Activated T-helper 9 cell treated with anti-CD3 and anti-CD28 coated beads, Interleukin-2, amount 50 U/mL, for 16 hours (primary cell): Measurements from ENCODE around the gene MGAT4D.
"Not testable (repeated sequence)": the region's sequence is repeated elsewhere in the genome, so short reads cannot be mapped to it uniquely, and the experiment has no call there.

ENCODE experiments used
- DNase-seq: peaks from one replicate; pipeline ENCODE4 v3.0.0-alpha.2; 2020; ENCODE audit warnings: low read depth

MGAT4D gene

GRCh38 chr4:140497747-140498636 lies at the start of gene MGAT4D:
Gene MGAT4D (minus strand): TSS chr4:140498293. CDS start chr4:140498222, 71 bp downstream.
- DNase-seq: no peak

GRCh38 chr4:140533951-140534480 lies 35.9 kb upstream of the MGAT4D start:
- DNase-seq: no peak

GRCh38 chr4:140529434-140529833 lies 31.3 kb upstream of the MGAT4D start:
- no peak for DNase-seq

GRCh38 chr4:140523857-140524742 lies 26.0 kb upstream of the MGAT4D start, which contains the start of gene ELMOD2:
Gene ELMOD2 (plus strand): TSS chr4:140524168. CDS start chr4:140525429, 1,261 bp downstream.
- peak; percentile 98 for DNase-seq

GRCh38 chr4:140523370-140523856 lies 25.3 kb upstream of the MGAT4D start:
- DNase-seq: no peak

GRCh38 chr4:140515423-140515822 lies 17.3 kb upstream of the MGAT4D start:
- DNase-seq: no peak

- DNase-seq: not testable (repeated sequence)
These were observed 15.7 kb upstream of the MGAT4D start for GRCh38 chr4:140513765-140514164.

- DNase-seq: no peak
These were observed 6.2 kb upstream of the MGAT4D start for GRCh38 chr4:140504261-140504660.

GRCh38 chr4:140499391-140499790 lies 1.3 kb upstream of the MGAT4D start:
- DNase-seq: no peak

- no peak for DNase-seq
These were observed 717 bp downstream of the MGAT4D start for GRCh38 chr4:140497405-140497746.

- DNase-seq: no peak
These were observed 12.2 kb downstream of the MGAT4D start for GRCh38 chr4:140485939-140486338.

- no peak for DNase-seq
These were observed 14.6 kb downstream of the MGAT4D start for GRCh38 chr4:140483445-140483844.

GRCh38 chr4:140472156-140472555 lies 25.9 kb downstream of the MGAT4D start:
- DNase-seq: no peak

GRCh38 chr4:140469791-140470733 lies 28.0 kb downstream of the MGAT4D start:
- no peak for DNase-seq

GRCh38 chr4:140466146-140466545 lies 31.9 kb downstream of the MGAT4D start:
- DNase-seq: no peak

- DNase-seq: no peak
These were observed 34.5 kb downstream of the MGAT4D start for GRCh38 chr4:140463614-140464013.

GRCh38 chr4:140463182-140463581 lies 34.9 kb downstream of the MGAT4D start:
- DNase-seq: no peak

GRCh38 chr4:140450352-140450751 lies 47.7 kb downstream of the MGAT4D start:
- DNase-seq: no peak

GRCh38 chr4:140448830-140449229 lies 49.3 kb downstream of the MGAT4D start:
- no peak for DNase-seq

- no peak for DNase-seq
These were observed 49.9 kb downstream of the MGAT4D start for GRCh38 chr4:140448162-140448561.

GRCh38 chr4:140444347-140444746 lies 53.7 kb downstream of the MGAT4D start:
- DNase-seq: not testable (repeated sequence)
